HFF-Myc (cell line): ENCODE data around the gene TTC9.

ENCODE experiments used
- DNase-seq: peaks from one replicate; pipeline ENCODE4 v3.0.0-alpha.2; 2011; ENCODE audit warnings: low read depth; ENCODE audit errors: extremely low read depth
- H3K4me3 ChIP-seq: replicated peaks from 2 replicates; pipeline ENCODE4 v1.5.1; 2011; ENCODE audit warnings: low read depth, mild to moderate bottlenecking, control low read depth, low read length
- TF ChIP-seq, protein P1 (sequence below): IDR thresholded peaks from 2 replicates; pipeline ENCODE4 v1.5.1; 2012; ENCODE audit warnings: mild to moderate bottlenecking, low read depth, low read length, control low read depth; ENCODE audit errors: missing control alignments

Gene TTC9

DNA sequence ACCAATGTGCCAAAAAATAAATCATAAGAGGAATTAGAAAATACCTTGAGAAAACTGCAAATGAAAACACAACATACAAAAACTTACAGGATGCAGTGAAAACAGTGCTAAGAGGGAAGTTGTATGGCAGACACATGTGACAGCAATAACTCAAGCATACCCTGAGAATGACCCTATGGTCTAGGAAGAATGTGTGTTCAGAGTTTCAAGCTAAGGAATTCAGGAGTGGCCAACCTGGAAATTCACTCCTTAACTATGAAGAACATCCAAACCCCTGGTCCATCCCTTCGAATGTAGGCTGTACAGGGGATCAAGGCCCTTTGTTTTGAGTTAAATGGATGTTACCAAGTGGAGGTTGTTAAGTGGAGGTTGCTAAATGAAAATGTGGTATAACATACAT, 16.7 kb upstream of the TTC9 start:
- TF ChIP-seq, protein P1, sequence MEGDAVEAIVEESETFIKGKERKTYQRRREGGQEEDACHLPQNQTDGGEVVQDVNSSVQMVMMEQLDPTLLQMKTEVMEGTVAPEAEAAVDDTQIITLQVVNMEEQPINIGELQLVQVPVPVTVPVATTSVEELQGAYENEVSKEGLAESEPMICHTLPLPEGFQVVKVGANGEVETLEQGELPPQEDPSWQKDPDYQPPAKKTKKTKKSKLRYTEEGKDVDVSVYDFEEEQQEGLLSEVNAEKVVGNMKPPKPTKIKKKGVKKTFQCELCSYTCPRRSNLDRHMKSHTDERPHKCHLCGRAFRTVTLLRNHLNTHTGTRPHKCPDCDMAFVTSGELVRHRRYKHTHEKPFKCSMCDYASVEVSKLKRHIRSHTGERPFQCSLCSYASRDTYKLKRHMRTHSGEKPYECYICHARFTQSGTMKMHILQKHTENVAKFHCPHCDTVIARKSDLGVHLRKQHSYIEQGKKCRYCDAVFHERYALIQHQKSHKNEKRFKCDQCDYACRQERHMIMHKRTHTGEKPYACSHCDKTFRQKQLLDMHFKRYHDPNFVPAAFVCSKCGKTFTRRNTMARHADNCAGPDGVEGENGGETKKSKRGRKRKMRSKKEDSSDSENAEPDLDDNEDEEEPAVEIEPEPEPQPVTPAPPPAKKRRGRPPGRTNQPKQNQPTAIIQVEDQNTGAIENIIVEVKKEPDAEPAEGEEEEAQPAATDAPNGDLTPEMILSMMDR = no peak
- no peak overlapping the region for H3K4me3 ChIP-seq
- DNase-seq = no peak

- no peak overlapping the region for H3K4me3 ChIP-seq
- no peak for DNase-seq
- TF ChIP-seq, protein P1 = no peak
These were observed 9.8 kb upstream of the TTC9 start for GRCh38 chr14:70631948-70632347.

- no peak overlapping the region for H3K4me3 ChIP-seq
- no peak for DNase-seq
- TF ChIP-seq, protein P1 = no peak
These were observed 5.6 kb upstream of the TTC9 start for GRCh38 chr14:70635971-70636595.

- TF ChIP-seq, protein P1 = no peak
- no peak for DNase-seq
- no peak overlapping the region for H3K4me3 ChIP-seq
These were observed 3.3 kb upstream of the TTC9 start for GRCh38 chr14:70638416-70638815.

- peak overlapping the region; percentile 29 for H3K4me3 ChIP-seq
- TF ChIP-seq, protein P1 = no peak
- DNase-seq = no peak
These were observed 673 bp upstream of the TTC9 start for GRCh38 chr14:70640938-70641547.

DNA sequence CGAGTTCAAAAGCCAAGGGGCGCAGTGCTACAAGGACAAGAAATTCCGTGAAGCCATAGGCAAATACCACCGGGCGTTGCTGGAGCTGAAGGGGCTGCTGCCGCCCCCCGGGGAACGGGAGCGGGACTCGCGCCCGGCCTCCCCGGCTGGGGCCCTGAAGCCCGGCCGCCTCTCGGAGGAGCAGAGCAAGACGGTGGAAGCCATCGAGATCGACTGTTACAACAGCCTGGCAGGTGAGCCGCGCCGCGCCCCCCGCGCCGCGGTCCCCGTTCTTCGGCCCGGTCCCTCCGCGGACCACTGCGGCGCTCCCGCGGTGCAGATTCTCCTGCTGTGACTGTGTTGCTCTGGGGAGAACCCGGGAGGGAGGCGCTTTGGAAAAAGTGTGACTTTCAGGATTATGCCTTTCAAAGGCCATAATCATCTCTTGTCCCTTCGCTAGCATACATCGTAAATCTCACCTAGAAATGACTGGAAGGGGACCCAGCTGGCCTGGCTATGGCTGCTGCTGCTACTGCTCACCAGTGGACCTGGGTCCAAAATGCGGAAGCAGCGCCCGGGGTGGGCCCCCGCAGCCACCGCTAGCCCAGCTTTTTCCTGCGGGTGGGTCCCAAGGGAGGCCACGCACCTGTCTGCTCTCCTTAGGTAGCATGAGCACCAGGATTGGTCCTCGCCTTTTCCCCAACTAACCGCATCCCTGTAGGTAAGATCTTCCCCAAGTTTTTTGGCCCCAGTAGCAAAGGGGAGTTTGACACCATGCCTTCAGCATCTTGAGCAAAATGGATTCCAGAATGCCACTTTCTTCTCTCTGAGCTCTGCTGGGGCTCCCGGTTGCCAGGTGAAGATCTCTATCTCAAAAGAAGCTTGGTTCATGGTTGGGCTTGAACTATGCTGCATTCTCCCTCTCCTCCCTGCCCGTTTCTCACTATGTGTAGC, 853 bp downstream of the TTC9 start:
- TF ChIP-seq, protein P1 = no peak
- DNase-seq = no peak
- peak overlapping the region; percentile 27; the same call in 1 of the 2 replicates for H3K4me3 ChIP-seq
